Stimulated activated CD4-positive, alpha-beta T cell treated with anti-CD3 and anti-CD28 coated beads, Interleukin-15, amount 100 ng/mL, for 1 hour (primary cell): ENCODE measurements around the gene NDST1.

ENCODE experiments used
- DNase-seq, 2 donors: peaks; one replicate each; pipeline ENCODE4 v3.0.0-alpha.2; 2020; ENCODE audit warnings: low read depth in 1 of 2, low spot score in 1 of 2

Gene NDST1

GRCh38 chr5:150584556-150585335 lies 76.8 kb downstream of the NDST1 start:
- no peak for DNase-seq

GRCh38 chr5:150585781-150586341 lies 77.9 kb downstream of the NDST1 start:
- DNase-seq, result no peak

GRCh38 chr5:150587016-150587415 lies 79.1 kb downstream of the NDST1 start:
- no peak for DNase-seq

- no peak for DNase-seq
Observed at GRCh38 chr5:150587856-150588595, 80.1 kb downstream of the NDST1 start.

GRCh38 chr5:150588596-150588890 lies 80.6 kb downstream of the NDST1 start:
- no peak for DNase-seq

- DNase-seq, result no peak
Observed at GRCh38 chr5:150589862-150590601, 82.1 kb downstream of the NDST1 start.

GRCh38 chr5:150590979-150591695 lies 83.2 kb downstream of the NDST1 start:
- DNase-seq, result no peak

- no peak for DNase-seq
Observed at GRCh38 chr5:150593593-150593992, 85.7 kb downstream of the NDST1 start.

- DNase-seq, result no peak
Observed at GRCh38 chr5:150593996-150594395, 86.1 kb downstream of the NDST1 start.

- no peak for DNase-seq
Observed at GRCh38 chr5:150595466-150596031, 87.6 kb downstream of the NDST1 start.

GRCh38 chr5:150596313-150596712 lies 88.4 kb downstream of the NDST1 start:
- no peak for DNase-seq

GRCh38 chr5:150596826-150597225 lies 88.9 kb downstream of the NDST1 start:
- DNase-seq, result no peak

GRCh38 chr5:150598006-150598405 lies 90.1 kb downstream of the NDST1 start:
- no peak for DNase-seq

- no peak for DNase-seq
Observed at GRCh38 chr5:150598821-150599273, 90.9 kb downstream of the NDST1 start.

- no peak for DNase-seq
Observed at GRCh38 chr5:150599281-150599680, 91.3 kb downstream of the NDST1 start.

GRCh38 chr5:150599917-150600511 lies 92.1 kb downstream of the NDST1 start:
- no peak for DNase-seq

- no peak for DNase-seq
Observed at GRCh38 chr5:150600616-150601490, 92.9 kb downstream of the NDST1 start.

- DNase-seq, result no peak
Observed at GRCh38 chr5:150601491-150602345, 93.8 kb downstream of the NDST1 start.
